Measurements from ENCODE around the gene SMG7.

GRCh38 chr1:183588827-183589226 lies 116.5 kb downstream of the SMG7 start:
- TF ChIP-seq EZH2phosphoT487 (IDR thresholded peaks at IDR 0.05; ENCODE audit: borderline replicate concordance, low read depth, low read length) = no peak
- no peak for TF ChIP-seq CTCF (conservative IDR thresholded peaks at IDR 0.05; ENCODE audit: low read length)
